NCI-H82 (cell line): ENCODE results near the gene IDH3A.
"Not testable (repeated sequence)": the region's sequence is repeated elsewhere in the genome, so short reads cannot be mapped to it uniquely, and the experiment has no call there.

ENCODE experiments used
- DNase-seq: peaks from one replicate; lab custom pipeline; 2025; lab: John Stamatoyannopoulos, UW

Gene IDH3A

DNA sequence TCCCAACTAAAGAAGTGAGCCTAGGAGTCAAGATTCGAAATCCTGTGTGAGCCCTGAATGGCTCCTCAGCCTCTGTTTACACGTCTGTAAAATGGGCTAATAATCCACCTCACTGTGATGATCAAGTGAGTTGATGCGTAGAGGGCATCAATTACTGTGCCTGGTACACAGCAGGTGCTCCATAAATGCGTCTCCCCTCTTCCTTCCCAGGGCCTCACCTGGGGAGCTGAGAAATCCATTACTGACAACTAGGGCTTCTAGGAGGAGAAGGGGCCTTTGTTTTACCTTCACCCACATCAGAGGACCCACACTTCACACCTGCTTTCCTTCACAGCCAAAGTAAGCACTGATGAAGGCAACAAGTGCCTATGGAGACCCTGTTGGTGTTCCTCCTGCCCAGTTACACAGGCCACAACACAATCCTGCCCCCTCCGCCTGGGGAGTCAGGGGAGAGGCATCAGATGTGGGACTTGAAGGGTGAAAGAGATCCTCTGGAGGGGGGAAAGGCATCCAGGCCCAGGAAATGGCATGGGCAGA, 19.3 kb upstream of the IDH3A start:
- no peak for DNase-seq

DNA sequence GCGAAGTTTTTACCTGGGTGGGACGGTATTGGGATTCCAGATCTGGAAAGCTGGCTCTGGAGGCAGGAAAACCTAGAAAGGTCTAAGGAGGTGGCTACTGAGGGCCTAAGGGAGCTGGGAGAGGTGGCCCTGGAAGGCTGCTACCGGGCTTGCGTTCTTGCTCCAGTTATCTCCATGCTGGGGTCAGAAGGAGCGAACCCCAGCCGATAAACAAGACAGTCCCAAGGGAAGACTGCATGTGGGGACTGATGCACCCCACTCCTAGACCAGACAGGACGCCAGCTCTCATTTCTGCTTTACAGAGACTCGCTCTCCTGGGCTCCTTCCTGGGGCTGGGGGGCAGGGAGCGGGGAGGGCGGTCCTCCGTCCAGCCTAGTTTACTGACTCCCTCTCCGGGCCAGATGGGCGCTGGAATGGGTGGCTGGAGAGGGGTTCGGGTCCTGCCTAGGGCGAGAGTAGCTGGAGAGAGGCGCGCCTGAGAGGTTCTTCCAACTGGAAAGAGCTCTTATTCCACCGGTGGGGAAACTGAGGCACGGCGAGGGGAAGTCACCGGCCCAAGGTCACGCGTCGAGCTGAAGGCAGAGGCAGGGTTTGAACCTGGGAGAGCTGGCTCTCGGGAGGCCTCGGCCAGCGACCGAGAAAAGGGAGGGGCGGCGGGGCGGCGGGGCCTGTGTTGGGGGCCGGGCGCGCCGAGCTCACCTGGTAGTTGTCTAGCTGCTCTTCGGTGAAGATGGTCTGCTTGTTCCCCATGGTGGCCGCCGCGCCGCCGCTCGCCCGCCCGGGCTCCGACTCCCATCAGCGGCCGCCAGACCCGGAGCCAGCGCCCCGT, 18.5 kb upstream of the IDH3A start:
- DNase-seq: no peak

DNA sequence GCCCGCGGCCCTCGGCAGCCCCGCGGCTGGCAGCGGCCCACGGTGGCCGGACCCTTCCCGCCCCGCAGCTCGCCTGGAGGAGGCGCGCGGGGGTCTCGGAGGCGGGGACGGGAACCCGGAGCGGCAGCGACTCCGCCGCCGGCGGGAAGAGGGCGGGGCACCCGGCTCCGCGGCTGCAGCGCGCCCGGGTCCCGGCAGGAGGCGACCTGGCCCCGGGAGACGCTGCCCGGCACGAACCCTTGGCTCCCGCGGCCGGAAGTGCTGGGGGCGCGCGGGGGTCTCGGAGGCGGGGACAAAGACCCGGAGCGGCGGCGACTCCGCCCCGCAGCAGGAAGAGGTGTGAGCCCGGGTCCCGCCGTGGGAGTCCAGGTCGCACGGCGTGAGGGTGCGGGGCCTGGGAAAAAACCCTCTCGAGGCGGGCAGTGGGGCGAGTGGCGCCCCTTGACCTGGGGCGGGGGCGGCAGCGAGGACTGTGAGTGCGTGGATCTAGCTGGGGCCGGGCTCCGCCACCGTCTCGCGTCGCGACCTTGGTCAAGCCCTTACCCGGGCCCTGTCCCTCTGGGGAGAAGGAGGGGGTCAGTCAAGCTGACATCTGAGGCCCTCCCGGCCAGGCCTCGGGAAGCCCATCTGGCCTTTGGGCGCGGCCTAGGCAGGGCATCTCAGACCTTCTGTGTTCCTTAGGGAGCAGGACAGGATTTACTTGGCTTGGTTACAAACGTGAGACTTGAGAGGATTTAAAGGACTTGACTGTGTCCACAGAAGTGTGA, 17.7 kb upstream of the IDH3A start, which contains the start of gene CIB2:
TSS of gene CIB2 (minus strand) at position 151 of the 767 bp plus-strand sequence. CDS start 230 bp downstream, outside the sequence.
- peak; percentile 90 for DNase-seq

DNA sequence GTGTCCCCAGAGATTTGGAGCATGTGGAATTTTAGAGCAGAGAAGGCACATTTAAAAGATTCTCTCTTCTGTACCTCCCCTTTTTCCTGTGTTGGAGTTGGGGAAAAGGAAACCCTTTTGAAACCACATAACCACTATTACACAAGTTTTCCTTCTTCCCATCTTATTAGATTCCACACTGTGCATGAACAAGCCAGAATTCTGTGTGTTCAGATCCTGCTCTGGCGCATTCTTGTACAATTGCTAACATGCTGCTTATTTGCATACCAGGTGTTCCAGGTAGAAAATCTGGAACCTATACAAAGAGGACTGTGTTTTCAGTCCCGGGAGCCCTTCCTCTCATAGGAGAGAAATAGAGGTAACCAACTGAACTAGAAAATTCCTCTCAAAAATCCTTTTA, 15.4 kb upstream of the IDH3A start:
- DNase-seq: no peak

DNA sequence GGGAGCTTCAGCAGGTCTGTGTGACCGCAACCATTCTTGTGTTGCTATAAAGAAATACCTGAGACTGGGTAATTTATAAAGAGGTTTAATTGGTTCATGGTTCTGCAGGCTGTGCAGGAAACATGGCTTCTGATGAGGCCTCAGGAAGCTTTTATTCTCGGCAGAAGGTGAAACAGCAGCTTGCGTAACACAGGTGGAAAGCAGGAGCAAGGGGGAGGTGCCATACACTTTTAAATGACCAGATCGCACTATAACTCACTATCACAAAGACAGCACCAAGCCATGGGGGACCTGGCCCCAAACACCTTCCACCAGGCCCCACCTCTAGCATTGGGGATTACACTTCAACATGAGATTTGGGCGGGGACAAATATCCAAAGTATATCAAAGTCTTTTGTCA, 9.6 kb upstream of the IDH3A start:
- no peak for DNase-seq

DNA sequence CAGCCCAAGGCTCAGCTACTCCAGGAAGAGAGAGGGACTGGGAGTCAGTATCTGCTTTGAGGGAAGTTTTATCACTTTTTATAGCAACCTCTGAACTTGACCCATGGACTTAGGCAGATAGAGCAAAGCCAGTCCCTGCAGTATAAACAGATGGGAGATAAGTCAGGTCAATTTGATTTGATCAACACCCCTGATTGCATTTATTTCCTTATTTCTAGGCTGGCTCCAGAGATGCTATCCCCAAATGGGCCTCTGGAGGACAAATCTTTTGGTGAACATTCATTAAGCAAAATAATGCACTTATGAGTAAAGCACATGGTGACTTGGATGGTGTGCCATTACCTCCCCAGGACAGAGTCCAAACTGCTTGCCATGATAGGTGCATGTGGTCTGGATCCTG, 8.9 kb upstream of the IDH3A start:
- DNase-seq: no peak

DNA sequence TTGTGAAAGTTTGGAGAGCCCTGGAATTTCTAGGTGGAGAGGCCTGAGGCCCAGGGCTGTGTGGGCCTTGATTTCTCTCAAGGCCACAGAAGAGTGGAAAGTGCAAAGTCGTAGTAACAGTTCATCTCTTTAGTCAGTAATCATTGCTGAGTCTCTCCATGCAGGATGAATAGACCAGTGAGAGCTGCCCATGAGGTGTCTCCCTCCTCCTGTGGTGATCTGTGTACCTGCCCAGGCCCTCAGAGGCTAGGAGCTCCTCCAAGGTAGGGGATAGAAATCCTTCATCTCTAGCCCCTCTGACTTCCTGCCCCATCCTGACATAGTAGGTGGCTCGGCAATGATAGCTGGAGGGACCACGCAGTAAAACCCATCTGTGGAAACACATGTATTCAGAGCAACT, 6.8 kb upstream of the IDH3A start:
- no peak for DNase-seq

DNA sequence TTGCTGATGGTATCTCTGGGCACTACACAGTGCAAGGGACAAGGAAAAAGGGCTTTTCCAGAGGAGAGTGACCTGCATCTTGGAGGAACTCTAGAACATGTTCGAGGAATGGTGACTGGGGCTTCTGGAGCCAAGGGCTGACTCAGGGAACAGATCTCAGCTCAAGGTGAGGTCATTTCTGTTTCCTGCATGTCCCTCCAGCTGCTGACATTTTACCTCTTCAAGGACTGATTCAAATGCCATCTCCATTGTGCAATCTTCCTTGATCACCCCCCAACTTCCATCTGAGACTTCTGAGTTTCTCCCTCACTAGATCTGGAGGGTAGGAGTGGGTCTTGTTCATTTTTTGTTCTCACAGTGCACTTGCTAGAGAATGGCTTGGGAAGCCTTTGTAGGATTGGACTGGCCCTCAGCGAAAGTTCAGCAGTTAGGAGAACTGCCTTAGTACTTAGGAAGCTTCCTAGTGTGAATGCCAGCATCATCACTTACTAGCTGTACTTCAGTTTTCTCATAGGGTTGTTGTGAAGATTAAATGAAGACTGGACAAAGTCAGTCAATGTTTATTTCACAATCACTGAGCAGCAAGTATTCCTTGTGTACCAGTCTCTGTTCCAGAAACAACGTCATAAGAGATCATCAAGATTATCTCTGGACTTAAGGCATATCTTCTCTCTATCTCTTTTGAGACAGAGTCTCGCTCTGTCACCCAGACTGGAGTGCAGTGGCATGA, 2.6 kb upstream of the IDH3A start:
- DNase-seq: no peak

DNA sequence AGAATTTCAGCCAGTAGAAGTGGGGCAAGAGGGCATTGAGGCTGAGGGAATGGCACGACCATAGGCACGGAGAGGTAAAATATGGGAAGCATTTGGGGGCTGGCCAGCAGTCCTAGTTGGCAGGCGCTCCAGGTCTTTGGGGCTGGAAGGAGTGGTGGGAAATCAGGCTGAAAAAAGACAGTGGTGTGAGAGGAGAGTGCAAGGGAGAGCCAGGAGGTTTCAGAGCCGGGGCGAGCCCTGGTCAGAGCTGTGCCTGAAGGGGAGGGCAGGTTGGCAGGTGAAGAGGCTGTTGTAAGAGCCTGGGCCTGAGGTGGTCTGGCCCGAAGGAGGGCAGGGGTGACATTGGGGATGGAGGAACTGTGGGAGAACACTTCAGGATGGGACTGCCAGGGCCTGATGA, 1.6 kb upstream of the IDH3A start:
- DNase-seq: no peak

DNA sequence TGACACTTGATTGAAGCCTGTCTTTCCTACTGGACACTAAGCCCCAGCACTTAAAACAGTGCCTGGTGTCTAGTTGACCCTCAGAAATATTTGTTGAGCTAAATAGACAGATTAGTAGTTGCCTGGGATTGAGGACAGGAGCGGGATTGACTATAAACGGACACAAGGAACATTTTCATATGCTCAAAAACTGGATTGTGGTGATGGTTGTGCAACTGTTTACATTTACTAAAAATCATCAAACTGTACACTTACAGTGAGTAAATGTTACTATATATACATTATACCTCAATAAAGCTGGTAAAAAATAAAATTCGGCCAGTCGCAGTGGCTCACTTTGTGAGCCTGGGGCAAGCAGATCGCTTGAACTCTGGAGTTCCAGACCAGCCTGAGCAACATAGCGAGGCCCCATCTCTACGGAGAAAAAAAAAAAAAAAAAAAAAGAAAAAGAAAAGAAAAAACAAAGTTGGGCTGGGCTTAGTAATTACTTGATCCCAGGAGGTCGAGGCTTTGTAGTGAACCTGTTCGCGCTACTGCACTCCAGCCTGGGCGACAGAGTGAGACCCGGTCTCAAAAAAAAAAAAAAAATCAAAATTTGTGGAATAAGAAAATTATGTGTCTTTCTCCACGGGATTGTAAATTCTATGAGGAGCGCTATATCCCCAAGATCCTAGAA, 632 bp upstream of the IDH3A start:
- DNase-seq: peak; percentile 45

DNA sequence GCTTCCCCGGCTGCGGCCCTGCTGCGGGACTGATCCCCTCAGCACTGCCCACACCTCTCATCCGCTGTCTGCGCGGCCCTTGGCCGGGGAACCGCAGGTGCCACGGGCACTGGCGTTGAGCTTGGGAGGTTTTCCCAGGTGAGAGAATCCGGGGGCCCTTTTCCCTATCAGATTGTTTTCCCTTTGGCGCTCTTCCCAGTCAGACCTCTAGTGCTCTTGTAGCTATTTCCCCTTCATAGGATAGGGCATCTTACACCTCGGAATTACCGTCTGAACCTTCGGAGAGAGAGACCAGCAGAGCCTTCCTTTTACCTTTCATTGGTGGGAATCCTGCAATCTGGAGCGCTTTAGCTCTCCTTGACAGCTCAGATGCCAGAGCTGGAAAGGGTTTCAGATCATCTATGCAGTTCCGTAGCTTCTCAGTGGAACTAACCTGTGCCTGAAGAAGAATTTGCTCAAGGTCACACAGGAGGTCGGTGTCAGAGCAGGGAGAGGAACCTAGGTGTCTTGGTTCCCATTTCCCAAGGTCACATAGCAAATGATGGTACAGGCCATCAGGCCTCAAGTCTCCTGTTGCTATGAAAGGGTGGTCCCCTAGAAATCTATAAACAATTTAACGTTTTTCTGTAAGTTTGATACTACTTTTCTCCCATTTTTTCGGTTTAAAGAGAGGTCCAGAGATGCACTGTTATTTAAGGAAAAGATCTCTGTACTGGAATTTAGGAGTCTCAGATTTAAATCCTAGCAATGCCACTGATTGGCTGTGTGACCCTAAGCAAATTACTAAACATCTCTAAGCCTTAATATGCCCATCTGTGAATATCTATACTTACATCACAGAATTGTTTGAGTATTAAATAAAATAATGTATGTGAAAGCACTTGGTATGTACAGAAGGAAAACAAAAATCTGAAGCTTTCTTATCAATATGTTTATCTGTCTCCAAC, 916 bp downstream of the IDH3A start:
- peak; percentile 33 for DNase-seq

DNA sequence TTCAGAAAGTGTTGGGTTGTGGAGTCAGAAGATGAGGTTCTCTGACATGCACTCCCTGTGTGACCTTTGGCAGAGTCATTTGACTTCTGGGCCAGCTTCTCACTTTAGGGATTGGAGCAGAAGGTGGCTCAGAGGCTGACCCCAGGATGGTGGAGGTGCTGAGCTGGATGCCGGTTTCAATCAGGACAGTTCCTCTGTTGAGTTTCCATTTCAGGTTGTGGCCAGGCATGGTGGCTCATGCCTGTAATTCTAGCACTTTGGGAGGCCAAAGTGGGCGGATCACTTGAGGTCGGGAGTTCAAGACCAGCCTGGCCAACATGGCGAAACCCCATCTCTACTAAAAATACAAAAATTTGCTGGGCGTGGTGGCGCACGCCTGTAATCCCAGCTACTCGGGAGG, 1.9 kb downstream of the IDH3A start:
- DNase-seq: not testable (repeated sequence)

DNA sequence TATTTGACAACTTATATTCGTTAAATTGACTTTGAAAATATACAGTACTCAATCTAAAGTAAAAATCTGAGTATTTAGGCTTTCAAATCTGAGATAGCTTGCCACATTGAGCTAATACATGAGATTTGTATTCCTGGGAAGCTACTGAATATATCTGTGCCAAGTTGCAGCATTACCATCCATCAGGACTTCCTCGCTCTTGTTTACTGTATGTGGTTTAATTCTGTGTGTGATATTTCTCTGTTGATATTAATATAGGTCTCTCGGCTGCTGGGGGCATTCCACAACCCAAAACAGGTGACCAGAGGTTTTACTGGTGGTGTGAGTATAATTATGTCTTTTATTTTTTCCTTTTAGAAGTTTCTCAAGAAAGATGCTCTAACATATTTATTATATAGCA, 5.8 kb downstream of the IDH3A start:
- no peak for DNase-seq

DNA sequence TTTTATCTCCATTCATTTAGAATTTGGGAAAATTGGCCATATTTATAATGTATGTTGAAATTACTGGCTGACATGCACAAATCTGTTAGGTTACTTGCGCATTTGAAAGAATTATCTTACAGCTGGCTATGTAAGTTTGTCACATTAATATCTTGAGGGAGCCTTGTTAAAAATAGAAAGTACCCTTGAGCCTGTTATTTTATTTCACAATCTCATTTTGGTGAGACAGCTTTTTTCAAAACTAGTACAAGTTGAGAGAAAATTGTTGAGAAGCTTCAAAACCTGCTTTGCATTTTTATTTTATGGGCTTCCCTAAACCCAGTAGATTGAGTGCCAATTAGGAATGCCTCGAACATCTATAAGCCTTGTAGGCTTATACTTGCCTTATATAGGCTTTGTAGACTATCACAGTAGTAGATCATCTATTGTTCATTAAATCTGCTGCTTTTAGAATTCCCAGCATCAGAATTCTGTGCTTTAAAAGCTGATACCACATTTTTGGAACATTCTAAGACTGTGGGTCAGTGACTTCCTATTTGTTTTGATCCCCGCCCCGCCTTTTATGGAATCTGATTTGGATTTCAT, 6.3 kb downstream of the IDH3A start:
- no peak for DNase-seq

DNA sequence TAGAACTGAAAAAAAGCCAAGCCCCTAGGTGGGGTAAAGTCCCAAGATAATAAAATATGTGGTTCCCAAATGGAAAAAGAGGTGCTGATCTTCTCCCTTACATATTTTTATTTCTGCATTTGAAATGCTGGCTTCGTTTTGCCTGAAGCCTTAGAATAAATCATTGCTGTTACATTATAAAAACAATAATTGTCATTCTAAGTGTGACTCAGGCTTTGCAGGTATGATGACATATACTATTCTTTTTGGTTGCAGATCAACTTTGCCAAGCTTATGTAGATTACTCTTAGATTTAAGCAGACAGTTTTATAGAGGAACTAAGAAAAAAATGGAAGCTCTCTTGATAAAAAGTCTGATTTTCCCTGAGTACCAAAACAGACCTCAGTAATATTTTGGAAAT, 7.5 kb downstream of the IDH3A start:
- DNase-seq: no peak

DNA sequence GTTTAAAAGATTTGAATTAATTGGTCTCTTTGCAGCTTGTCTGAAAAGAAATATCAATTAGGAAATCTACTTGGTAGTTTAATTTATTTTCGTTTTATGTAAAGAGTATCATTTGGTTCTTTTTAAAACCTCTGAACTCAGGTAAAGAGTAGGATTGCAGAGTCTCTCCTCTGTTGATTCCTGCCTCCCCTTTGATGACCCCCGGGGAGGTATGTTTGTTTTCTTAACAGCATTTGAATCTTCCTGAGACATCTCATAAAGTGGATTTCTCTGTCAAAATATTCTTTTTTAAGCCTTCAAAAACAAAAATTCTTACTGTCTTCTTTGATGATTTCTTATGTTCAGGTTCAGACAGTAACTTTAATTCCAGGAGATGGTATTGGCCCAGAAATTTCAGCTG, 8.0 kb downstream of the IDH3A start:
- no peak for DNase-seq

DNA sequence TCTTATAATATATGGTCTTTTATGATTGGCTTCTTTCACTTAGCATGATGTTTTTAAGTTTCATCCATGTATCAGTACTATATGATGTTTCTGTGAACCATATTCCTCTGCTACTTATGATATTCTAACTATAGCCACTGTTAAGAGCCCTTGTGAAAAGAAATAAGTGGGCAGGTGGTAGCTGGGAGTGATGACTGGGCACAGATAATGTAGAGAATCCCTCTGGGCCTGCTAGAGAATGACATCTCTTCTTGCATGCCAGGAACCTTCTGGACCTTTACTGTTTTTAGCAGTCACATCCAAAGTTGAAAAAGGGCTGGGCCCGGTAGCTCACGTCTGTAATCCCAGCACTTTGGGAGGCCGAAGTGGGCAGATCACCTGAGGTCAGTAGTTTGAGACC, 10.2 kb downstream of the IDH3A start:
- no peak for DNase-seq

DNA sequence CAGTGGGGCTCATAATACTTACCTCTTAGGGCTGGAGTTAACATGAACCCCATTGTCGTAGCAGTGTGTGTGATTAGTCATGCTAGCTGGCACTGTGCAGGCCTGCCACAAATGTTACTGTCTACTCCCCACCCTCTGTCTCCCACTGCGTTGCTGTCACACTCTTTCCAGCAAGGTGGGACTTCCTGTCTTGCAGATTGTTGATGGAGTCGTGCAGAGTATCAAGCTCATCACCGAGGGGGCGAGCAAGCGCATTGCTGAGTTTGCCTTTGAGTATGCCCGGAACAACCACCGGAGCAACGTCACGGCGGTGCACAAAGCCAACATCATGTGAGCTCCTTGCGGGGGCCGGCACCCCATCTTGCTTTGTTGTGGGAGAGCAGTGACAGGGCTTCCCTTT, 12.9 kb downstream of the IDH3A start:
- no peak for DNase-seq

DNA sequence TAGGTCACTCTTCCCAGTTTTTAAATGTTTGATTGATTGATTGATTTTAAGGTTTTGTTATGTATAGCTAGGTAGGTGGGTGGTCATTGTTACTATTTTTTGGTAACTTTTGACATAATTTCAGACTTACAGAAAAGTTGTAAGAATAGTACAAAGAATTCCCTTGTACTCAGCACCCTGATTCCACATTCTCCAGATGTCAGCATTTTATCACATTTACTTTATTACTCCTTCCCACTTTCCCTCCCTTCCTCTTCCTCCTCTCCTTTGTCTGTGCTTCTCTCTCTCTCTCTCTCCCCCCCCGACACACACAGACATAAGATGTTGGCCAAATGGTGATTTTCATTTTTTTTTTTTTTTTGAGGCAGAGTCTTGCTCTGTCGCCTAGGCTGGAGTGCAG, 14.8 kb downstream of the IDH3A start:
- no peak for DNase-seq

DNA sequence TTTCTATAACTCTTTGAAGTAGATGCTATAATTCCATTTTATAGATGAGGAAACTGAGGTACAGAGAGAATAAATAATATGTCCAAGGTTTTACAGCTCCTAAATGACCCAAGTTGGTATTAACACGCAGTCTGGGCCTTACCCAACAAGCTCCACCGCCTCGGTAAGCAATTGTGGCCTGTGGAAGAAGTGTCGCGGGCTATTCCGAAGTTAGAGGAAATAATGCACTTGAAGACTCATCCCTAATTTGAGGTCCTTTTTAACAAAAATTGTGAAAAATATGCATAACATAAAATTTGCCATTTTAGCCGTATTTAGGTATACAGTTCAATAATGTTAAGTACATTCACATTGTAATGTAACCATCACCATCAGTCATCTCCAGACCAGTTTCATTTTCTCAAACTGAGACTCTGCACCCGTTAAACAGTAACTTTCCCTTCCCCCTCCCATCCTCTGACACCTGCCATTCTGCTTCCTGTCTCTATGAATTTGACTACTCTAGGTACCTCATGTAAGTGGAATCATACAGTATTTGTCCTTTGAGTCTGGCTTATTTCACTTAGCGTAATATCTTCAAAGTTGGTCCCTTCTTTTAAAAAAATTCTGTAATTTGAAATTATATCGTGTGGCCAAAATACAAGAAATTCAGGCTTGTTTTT, 18.2 kb downstream of the IDH3A start:
- no peak for DNase-seq
